ENCODE results near the gene B3GALT5. TPM values are rescaled to one million over a fixed set of nuclear protein-coding genes. Genes with fewer than 3 reads are reported as not detected.

Gene B3GALT5
- total RNA-seq, 1 experiment from 2014 or later: 0.18 TPM

DNA sequence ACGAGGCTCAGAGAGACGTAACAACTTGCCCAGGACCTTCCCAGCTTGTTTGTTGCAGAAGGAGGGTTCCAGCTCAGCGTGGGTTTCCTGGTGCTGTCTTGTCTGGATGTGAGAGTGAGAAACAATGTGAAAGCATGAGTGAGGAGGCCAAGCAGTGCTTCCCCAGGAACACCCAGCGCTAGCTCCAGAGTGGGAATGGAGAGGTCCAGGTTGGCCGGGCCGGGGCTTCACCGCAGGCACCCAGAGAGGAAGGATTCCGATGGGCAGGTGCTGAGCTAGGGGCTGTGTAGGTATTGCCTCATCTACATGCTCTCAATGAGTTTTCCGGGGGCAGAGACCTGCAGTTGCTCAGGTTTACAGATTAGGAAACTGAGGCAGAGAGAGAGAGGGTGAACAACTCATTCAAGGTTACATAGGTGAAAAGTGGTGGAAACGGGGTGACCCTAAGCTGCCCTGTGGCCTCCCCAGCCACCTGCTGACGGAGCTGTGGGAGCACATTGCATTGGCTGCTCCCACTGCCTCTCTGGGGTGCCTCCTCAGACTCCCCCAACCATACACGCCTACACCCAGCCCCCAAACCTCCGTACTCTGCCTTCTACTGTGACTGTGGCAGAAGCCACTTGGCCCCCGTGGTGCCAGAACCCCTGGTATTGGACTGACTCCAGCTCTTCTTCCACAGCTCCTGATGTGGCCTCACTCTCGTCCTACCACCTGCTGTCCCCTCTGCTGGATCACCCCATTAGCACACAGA is 51.2 kb downstream of the B3GALT5 start:
- Histone ChIP-seq H3K4me1 (no peaks in the 10 kb centered on the region), H3K27me3 (replicated peaks; ENCODE audit: control insufficient read depth, insufficient read depth, low read length) (no peaks in the 10 kb centered on the region), H3K9me3 (no peaks in the 10 kb centered on the region), H3K4me3 (ENCODE audit: low read depth, low read length) (no peak overlapping the region), H3K36me3 (ENCODE audit: control insufficient read depth, insufficient read depth, low read length) (no peaks in the 10 kb centered on the region)
- ChIA-PET CTCF (no interaction called here), POLR2A (no interaction called here)
- TF ChIP-seq CTCF (IDR thresholded peaks at IDR 0.05; ENCODE audit: insufficient read depth in 1 of 2, low read depth in 1 of 2, low read length in 1 of 2, severe bottlenecking in 1 of 2, unreplicated experiment in 1 of 2): no peak
- intact Hi-C loops (cut with micrococcal nuclease; ENCODE audit: unreplicated experiment): no loop called here
- no peaks in the 10 kb centered on the region for H3K36me3 Mint-ChIP-seq (ENCODE audit: insufficient read depth, unreplicated experiment)
- no peaks in the 10 kb centered on the region for H3K27me3 Mint-ChIP-seq (ENCODE audit: insufficient read depth, unreplicated experiment)
- DNase-seq: no peak
- peak overlapping the region; percentile 23 for H3K27ac Mint-ChIP-seq (ENCODE audit: unreplicated experiment)
- H3K4me3 Mint-ChIP-seq (ENCODE audit: unreplicated experiment): no peak overlapping the region
- no peaks in the 10 kb centered on the region for H3K4me1 Mint-ChIP-seq (ENCODE audit: low read depth, unreplicated experiment)
- BruUV-seq (replicated peaks): no TSS peak
- no peaks in the 10 kb centered on the region for H3K9me3 Mint-ChIP-seq (ENCODE audit: unreplicated experiment)

DNA sequence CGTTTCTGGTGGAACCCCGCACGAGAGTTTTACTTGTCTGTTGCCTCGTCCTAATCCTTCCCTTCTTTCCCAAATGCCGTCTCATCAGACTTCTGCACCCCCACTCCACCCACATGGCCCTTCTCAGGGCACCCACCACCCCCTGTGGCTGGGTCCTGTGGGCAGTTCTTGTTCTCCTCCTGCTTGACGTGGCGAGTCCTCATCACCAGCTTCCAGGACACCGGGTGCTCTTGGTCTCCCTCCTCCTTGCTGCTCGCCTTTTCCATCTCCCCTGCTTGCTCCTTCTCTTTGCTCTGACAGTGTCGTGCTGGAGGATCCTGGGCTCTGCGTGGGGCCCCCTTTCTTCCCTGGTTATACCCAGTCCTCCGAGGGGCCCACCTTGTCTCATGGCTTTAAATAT is 51.8 kb downstream of the B3GALT5 start:
- intact Hi-C loops (cut with micrococcal nuclease; ENCODE audit: unreplicated experiment): no loop called here
- Mint-ChIP-seq H3K36me3 (ENCODE audit: insufficient read depth, unreplicated experiment) (no peaks in the 10 kb centered on the region), H3K4me1 (ENCODE audit: low read depth, unreplicated experiment) (no peaks in the 10 kb centered on the region), H3K4me3 (ENCODE audit: unreplicated experiment) (no peak overlapping the region), H3K9me3 (ENCODE audit: unreplicated experiment) (no peaks in the 10 kb centered on the region), H3K27ac (ENCODE audit: unreplicated experiment) (peak overlapping the region; percentile 23), H3K27me3 (ENCODE audit: insufficient read depth, unreplicated experiment) (no peaks in the 10 kb centered on the region)
- POLR2A ChIA-PET: no interaction called here
- no peak for DNase-seq
- H3K4me1 ChIP-seq: no peaks in the 10 kb centered on the region
- H3K9me3 ChIP-seq: no peaks in the 10 kb centered on the region
- TF ChIP-seq CTCF (IDR thresholded peaks at IDR 0.05; ENCODE audit: insufficient read depth in 1 of 2, low read depth in 1 of 2, low read length in 1 of 2, severe bottlenecking in 1 of 2, unreplicated experiment in 1 of 2): no peak
- H3K4me3 ChIP-seq (ENCODE audit: low read depth, low read length): no peak overlapping the region
- H3K36me3 ChIP-seq (ENCODE audit: control insufficient read depth, insufficient read depth, low read length): no peaks in the 10 kb centered on the region
- CTCF ChIA-PET: no interaction called here
- no TSS peak for BruUV-seq (replicated peaks)
- no peaks in the 10 kb centered on the region for H3K27me3 ChIP-seq (replicated peaks; ENCODE audit: control insufficient read depth, insufficient read depth, low read length)

DNA sequence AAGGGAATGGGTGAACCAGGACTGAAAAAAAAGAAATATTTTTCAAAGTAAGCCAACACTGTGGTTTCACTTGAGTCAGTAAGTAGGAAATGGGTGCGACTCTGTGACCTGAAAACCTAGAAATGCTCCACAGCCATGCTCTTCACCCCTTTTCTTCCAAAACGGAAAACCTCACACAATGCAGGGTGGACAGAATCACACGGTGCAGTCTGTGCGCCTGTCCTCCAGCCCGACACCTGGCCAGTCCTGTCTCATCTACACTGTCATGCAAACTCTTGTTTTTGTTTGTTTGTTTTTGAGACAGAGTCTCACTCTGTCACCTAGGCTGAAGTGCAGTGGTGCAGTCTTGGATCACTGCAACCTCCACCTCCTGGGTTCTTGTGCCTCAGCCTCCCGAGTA is 53.3 kb downstream of the B3GALT5 start:
- no peaks in the 10 kb centered on the region for H3K36me3 ChIP-seq (ENCODE audit: control insufficient read depth, insufficient read depth, low read length)
- TF ChIP-seq CTCF (IDR thresholded peaks at IDR 0.05; ENCODE audit: insufficient read depth in 1 of 2, low read depth in 1 of 2, low read length in 1 of 2, severe bottlenecking in 1 of 2, unreplicated experiment in 1 of 2): no peak
- Mint-ChIP-seq H3K4me1 (ENCODE audit: low read depth, unreplicated experiment) (peaks cover 6% of the 10 kb centered on the region), H3K27ac (ENCODE audit: unreplicated experiment) (no peak overlapping the region), H3K4me3 (ENCODE audit: unreplicated experiment) (no peak overlapping the region), H3K27me3 (ENCODE audit: insufficient read depth, unreplicated experiment) (peaks cover 3% of the 10 kb centered on the region), H3K9me3 (ENCODE audit: unreplicated experiment) (no peaks in the 10 kb centered on the region), H3K36me3 (ENCODE audit: insufficient read depth, unreplicated experiment) (no peaks in the 10 kb centered on the region)
- H3K27me3 ChIP-seq (replicated peaks; ENCODE audit: control insufficient read depth, insufficient read depth, low read length): no peaks in the 10 kb centered on the region
- no peaks in the 10 kb centered on the region for H3K9me3 ChIP-seq
- no peaks in the 10 kb centered on the region for H3K4me1 ChIP-seq
- CTCF ChIA-PET: no interaction called here
- no peak for DNase-seq
- no peak overlapping the region for H3K4me3 ChIP-seq (ENCODE audit: low read depth, low read length)
- intact Hi-C loops (cut with micrococcal nuclease; ENCODE audit: unreplicated experiment): no loop called here
- POLR2A ChIA-PET: no interaction called here
- no TSS peak for BruUV-seq (replicated peaks)
